Liver (tissue), 9 donors: Measurements from ENCODE around the gene IGF2. TPM values are rescaled to one million over a fixed set of nuclear protein-coding genes. Genes with fewer than 3 reads are reported as not detected.

Source experiments
- DNase-seq: peaks from one replicate; pipeline ENCODE4 v3.0.0-alpha.2; 2017; ENCODE audit warnings: low spot score
- H3K27ac ChIP-seq, 2 donors: one replicate each; pipeline ENCODE4 v1.7.0; 2013; ENCODE audit warnings: inconsistent platforms in 2 of 2, low read length in 2 of 2, control low read depth in 1 of 2, low read depth in 1 of 2, mild to moderate bottlenecking in 1 of 2
- H3K27me3 ChIP-seq, 4 donors: one replicate each; pipeline versions ENCODE4 v1.6.1 to v1.7.0; 2013; ENCODE audit warnings: low read length in 3 of 4, inconsistent platforms in 1 of 4, mild to moderate bottlenecking in 1 of 4, moderate library complexity in 1 of 4; ENCODE audit not compliant: control insufficient read depth in 4 of 4, insufficient read depth in 4 of 4
- H3K36me3 ChIP-seq, 4 donors: one replicate each; pipeline versions ENCODE4 v1.6.1 to v1.7.0; 2013; ENCODE audit warnings: low read length in 3 of 4, mild to moderate bottlenecking in 3 of 4, low read depth in 1 of 4, moderate library complexity in 1 of 4; ENCODE audit not compliant: control insufficient read depth in 4 of 4, insufficient read depth in 3 of 4
- H3K4me1 ChIP-seq, 4 donors: one replicate each; pipeline versions ENCODE4 v1.6.1 to v1.7.0; 2013; ENCODE audit warnings: low read length in 3 of 4, mild to moderate bottlenecking in 3 of 4, moderate library complexity in 1 of 4; ENCODE audit not compliant: control insufficient read depth in 4 of 4, insufficient read depth in 4 of 4
- H3K4me3 ChIP-seq, 3 donors: one replicate each; pipeline versions ENCODE4 v1.6.1 to v1.7.0; 2013; ENCODE audit warnings: low read length in 3 of 3, control low read depth in 1 of 3, low read depth in 1 of 3, mild to moderate bottlenecking in 1 of 3
- H3K9ac ChIP-seq, 2 donors: one replicate each; pipeline ENCODE4 v1.7.0; 2013; ENCODE audit warnings: low read length in 2 of 2, mild to moderate bottlenecking in 2 of 2, moderate library complexity in 2 of 2, control low read depth in 1 of 2, low read depth in 1 of 2
- H3K9me3 ChIP-seq, 4 donors: one replicate each; pipeline versions ENCODE4 v1.6.1 to v1.7.0; 2013; ENCODE audit warnings: low read length in 3 of 4; ENCODE audit not compliant: control insufficient read depth in 4 of 4
- FOXA1 ChIP-seq: IDR thresholded peaks from 2 replicates; pipeline ENCODE4 v1.6.1; 2016; ENCODE audit warnings: antibody characterized with exemption
- GABPA ChIP-seq, 2 donors: IDR thresholded peaks in 1 of 2; conservative IDR thresholded peaks in 1 of 2; 2 replicates each; pipeline ENCODE4 v1.6.1; 2016; ENCODE audit warnings: antibody characterized with exemption in 2 of 2, mild to moderate bottlenecking in 1 of 2, moderate library complexity in 1 of 2
- HNF4A ChIP-seq, 2 donors: conservative IDR thresholded peaks; 2 replicates each; pipeline ENCODE4 v1.6.1; 2016; ENCODE audit warnings: antibody characterized with exemption in 2 of 2, mild to moderate bottlenecking in 2 of 2
- JUND ChIP-seq, 2 donors: IDR thresholded peaks; 2 replicates each; pipeline ENCODE4 v1.6.1; 2016; ENCODE audit warnings: antibody characterized with exemption in 2 of 2
- MAX ChIP-seq: IDR thresholded peaks from 2 replicates; pipeline ENCODE4 v1.6.1; 2016; ENCODE audit warnings: antibody characterized with exemption
- RAD21 ChIP-seq, 2 donors: IDR thresholded peaks; 2 replicates each; pipeline ENCODE4 v1.6.1; 2016; ENCODE audit warnings: antibody characterized with exemption in 2 of 2, mild to moderate bottlenecking in 2 of 2
- RXRA ChIP-seq, 2 donors: IDR thresholded peaks; 2 replicates each; pipeline ENCODE4 v1.6.1; 2017 to 2018; ENCODE audit warnings: antibody characterized with exemption in 2 of 2, mild to moderate bottlenecking in 1 of 2
- TAF1 ChIP-seq: conservative IDR thresholded peaks from 2 replicates; pipeline ENCODE4 v1.6.1; 2016; ENCODE audit warnings: antibody characterized with exemption, mild to moderate bottlenecking
- ZBTB33 ChIP-seq: IDR thresholded peaks from 2 replicates; pipeline ENCODE4 v1.6.1; 2016; ENCODE audit warnings: antibody characterized with exemption
- WGBS: extraction: QIAGEN DNeasy Blood & Tissue Kit; methylation state at CpG from one replicate; pipeline ENCODE4 v1.1.7; 2013; 5-methylcytosine and 5-hydroxymethylcytosine counted together
- polyA plus RNA-seq, 2 donors: library from polyadenylated mRNA; stranded (reverse) in 1 of 2; unstranded in 1 of 2; fragments of 200-250 nt in 1 of 2; fragments of >200 nt in 1 of 2; fragmentation: Nextera tagmentation in 1 of 2; extraction: Ambion mirVana in 1 of 2; gene quantifications; one replicate each; pipeline versions ENCODE4 v1.2.1 to v1.2.3, GENCODE V29; 2013 to 2015
- total RNA-seq, 2 donors: library from RNA; depleted of rRNA; stranded (reverse); fragments of >200 nt; gene quantifications; one replicate each; pipeline ENCODE4 v1.2.3, GENCODE V29; 2014
- TF ChIP-seq, protein P1 (sequence below): IDR thresholded peaks from 2 replicates; pipeline ENCODE4 v1.6.1; 2016; ENCODE audit warnings: antibody characterized with exemption, mild to moderate bottlenecking
- donor health status: healthy.
- donor health status: healthy.
- donor health status: healthy.
- donor health status: healthy.
- donor health status: healthy.

IGF2 gene
- total and polyA plus RNA-seq, 4 donors, result 70.5 to 1,440 (median 192) TPM

- Histone ChIP-seq H3K27me3 (peaks cover 0 to 5% (median 3%) of the 10 kb centered on the region in 4 donors), H3K9ac (no peak overlapping the region), H3K27ac (no peak overlapping the region), H3K9me3 (no peaks in the 10 kb centered on the region), H3K4me1 (no peaks in the 10 kb centered on the region), H3K4me3 (no peak overlapping the region), H3K36me3 (no peaks in the 10 kb centered on the region)
- TF ChIP-seq, protein P1, sequence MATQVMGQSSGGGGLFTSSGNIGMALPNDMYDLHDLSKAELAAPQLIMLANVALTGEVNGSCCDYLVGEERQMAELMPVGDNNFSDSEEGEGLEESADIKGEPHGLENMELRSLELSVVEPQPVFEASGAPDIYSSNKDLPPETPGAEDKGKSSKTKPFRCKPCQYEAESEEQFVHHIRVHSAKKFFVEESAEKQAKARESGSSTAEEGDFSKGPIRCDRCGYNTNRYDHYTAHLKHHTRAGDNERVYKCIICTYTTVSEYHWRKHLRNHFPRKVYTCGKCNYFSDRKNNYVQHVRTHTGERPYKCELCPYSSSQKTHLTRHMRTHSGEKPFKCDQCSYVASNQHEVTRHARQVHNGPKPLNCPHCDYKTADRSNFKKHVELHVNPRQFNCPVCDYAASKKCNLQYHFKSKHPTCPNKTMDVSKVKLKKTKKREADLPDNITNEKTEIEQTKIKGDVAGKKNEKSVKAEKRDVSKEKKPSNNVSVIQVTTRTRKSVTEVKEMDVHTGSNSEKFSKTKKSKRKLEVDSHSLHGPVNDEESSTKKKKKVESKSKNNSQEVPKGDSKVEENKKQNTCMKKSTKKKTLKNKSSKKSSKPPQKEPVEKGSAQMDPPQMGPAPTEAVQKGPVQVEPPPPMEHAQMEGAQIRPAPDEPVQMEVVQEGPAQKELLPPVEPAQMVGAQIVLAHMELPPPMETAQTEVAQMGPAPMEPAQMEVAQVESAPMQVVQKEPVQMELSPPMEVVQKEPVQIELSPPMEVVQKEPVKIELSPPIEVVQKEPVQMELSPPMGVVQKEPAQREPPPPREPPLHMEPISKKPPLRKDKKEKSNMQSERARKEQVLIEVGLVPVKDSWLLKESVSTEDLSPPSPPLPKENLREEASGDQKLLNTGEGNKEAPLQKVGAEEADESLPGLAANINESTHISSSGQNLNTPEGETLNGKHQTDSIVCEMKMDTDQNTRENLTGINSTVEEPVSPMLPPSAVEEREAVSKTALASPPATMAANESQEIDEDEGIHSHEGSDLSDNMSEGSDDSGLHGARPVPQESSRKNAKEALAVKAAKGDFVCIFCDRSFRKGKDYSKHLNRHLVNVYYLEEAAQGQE, result no peak
- TF ChIP-seq MAX (no peak), ZBTB33 (no peak), RAD21 (IDR thresholded peaks at IDR 0.05) (no peak), FOXA1 (no peak), RXRA (IDR thresholded peaks at IDR 0.05) (no peak)
- DNase-seq, result no peak
- WGBS, result 71% methylated on average over 23 of the region's 23 CpGs
These were observed 46.3 kb upstream of the IGF2 start for GRCh38 chr11:2185324-2186085.

DNA sequence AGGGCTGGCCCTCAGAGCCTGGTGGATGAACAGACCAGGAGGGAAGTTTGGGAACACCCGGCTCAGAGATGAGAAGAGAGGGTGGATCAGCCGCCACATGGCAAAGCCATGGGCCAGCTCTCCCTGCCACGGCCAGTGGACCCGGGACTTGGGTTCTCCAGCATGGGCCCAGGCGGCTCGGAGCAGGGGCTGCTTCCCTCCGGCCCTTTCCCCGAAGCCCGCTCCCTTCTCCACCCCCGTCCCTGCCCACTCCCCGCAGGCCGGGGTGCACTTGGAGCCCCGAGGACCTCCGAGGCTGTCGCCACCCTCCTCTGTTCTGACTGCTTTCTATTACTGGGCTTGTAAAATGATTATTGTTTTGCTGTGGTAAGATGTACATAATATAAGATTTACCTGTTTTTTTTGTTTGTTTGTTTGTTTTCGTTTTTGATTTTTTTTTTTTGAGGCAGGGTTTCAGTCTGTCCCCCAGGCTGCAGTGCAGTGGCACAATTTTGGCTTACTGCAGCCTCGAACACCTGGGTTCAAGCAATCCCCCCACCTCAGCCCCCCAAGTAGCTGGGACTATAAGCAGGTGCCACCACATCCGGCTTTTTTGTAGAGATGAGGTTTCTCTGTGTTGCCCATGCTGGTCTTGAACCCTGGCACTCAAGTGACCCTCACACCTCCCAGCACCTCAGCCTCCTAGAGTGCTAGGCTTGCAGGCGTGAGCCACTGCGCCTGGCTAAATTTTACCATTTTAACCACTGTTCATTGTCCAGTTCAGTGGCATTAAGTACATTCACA lies 43.7 kb upstream of the IGF2 start:
- peaks cover 0 to 3% (median under 1%) of the 10 kb centered on the region in 4 donors for H3K27me3 ChIP-seq
- no peak for DNase-seq
- H3K4me3 ChIP-seq, result no peak overlapping the region
- H3K36me3 ChIP-seq, result no peaks in the 10 kb centered on the region
- no peaks in the 10 kb centered on the region for H3K9me3 ChIP-seq
- no peak overlapping the region for H3K9ac ChIP-seq
- 78% methylated on average over 20 of the region's 20 CpGs for WGBS
- TF ChIP-seq HNF4A (conservative IDR thresholded peaks at IDR 0.05) (no peak), GABPA (IDR thresholded peaks at IDR 0.05 in 1 of 2, conservative IDR thresholded peaks at IDR 0.05 in 1 of 2) (no peak), JUND (IDR thresholded peaks at IDR 0.05) (no peak), MAX (no peak), RXRA (IDR thresholded peaks at IDR 0.05) (no peak), TAF1 (no peak)
- TF ChIP-seq, protein P1, result no peak
- no peak overlapping the region for H3K27ac ChIP-seq
- no peaks in the 10 kb centered on the region for H3K4me1 ChIP-seq
